Transverse colon (tissue), 4 donors: ENCODE measurements around the gene MEGF8.

Experiments used
- CTCF ChIP-seq, 5 experiments: fragments of 200-600 bp in 3 of 5; fragments of 450-650 bp in 2 of 5; sonication (generic) in 3 of 5; IDR thresholded peaks; 1 replicate in 2 of 5; 2 replicates in 3 of 5; pipeline ENCODE4 v1.5.1; 2016 to 2017; ENCODE audit warnings: antibody characterized with exemption in 5 of 5, inconsistent platforms in 3 of 5, mild to moderate bottlenecking in 2 of 5, moderate library complexity in 1 of 5
- POLR2AphosphoS5 ChIP-seq, 3 donors: sonication (generic); formaldehyde crosslinking; IDR thresholded peaks; one replicate each; pipeline ENCODE4 v1.6.1; 2016; ENCODE audit warnings: antibody characterized with exemption in 3 of 3

GRCh38 chr19:42323473-42323851, 2.0 kb upstream of the MEGF8 start:
- TF ChIP-seq POLR2AphosphoS5 (IDR thresholded peaks at IDR 0.05) (no peak), CTCF (IDR thresholded peaks at IDR 0.05) (no peak)
